ENCODE measurements around the gene TBC1D4. TPM values are rescaled to one million over a fixed set of nuclear protein-coding genes. Genes with fewer than 3 reads are reported as not detected.

Gene TBC1D4
- total and polyA plus RNA-seq, 2 experiments from 2014 or later: 18.7 to 38.2 TPM

GRCh38 chr13:75305059-75305458, 176.9 kb downstream of the TBC1D4 start:
- Mint-ChIP-seq H3K9me3 (no peaks in the 10 kb centered on the region), H3K4me1 (peaks cover 9% of the 10 kb centered on the region; the same call in 2 of the 3 replicates), H3K27ac (no peak overlapping the region), H3K27me3 (ENCODE audit: insufficient read depth, low read depth, poor library complexity) (no peaks in the 10 kb centered on the region), H3K4me3 (no peak overlapping the region), H3K36me3 (ENCODE audit: low read depth) (peaks cover 11% of the 10 kb centered on the region; the same call in 2 of the 3 replicates)
- TF ChIP-seq ETS1 (IDR thresholded peaks at IDR 0.05) (no peak), STAT1 (IDR thresholded peaks at IDR 0.05; ENCODE audit: unreplicated experiment) (no peak), POLR2AphosphoS5 (IDR thresholded peaks at IDR 0.05; ENCODE audit: low read depth) (no peak), NANOG (IDR thresholded peaks at IDR 0.05; ENCODE audit: borderline replicate concordance) (no peak), CTCF (conservative IDR thresholded peaks at IDR 0.05; ENCODE audit: low read depth in 2 of 2) (no peak), ZNF331 (CRISPR knock-in tag; IDR thresholded peaks at IDR 0.05; ENCODE audit: low read depth) (no peak), JUNB (IDR thresholded peaks at IDR 0.05; ENCODE audit: unreplicated experiment) (no peak), ZNF114 (CRISPR knock-in tag; IDR thresholded peaks at IDR 0.05) (no peak), EZH2 (IDR thresholded peaks at IDR 0.05; ENCODE audit: low read depth, unreplicated experiment) (no peak), CREB1 (CRISPR knock-in tag; IDR thresholded peaks at IDR 0.05; ENCODE audit: low read depth) (no peak), EZH2phosphoT487 (IDR thresholded peaks at IDR 0.05; ENCODE audit: unreplicated experiment) (no peak)
- TF ChIP-seq, protein P1, sequence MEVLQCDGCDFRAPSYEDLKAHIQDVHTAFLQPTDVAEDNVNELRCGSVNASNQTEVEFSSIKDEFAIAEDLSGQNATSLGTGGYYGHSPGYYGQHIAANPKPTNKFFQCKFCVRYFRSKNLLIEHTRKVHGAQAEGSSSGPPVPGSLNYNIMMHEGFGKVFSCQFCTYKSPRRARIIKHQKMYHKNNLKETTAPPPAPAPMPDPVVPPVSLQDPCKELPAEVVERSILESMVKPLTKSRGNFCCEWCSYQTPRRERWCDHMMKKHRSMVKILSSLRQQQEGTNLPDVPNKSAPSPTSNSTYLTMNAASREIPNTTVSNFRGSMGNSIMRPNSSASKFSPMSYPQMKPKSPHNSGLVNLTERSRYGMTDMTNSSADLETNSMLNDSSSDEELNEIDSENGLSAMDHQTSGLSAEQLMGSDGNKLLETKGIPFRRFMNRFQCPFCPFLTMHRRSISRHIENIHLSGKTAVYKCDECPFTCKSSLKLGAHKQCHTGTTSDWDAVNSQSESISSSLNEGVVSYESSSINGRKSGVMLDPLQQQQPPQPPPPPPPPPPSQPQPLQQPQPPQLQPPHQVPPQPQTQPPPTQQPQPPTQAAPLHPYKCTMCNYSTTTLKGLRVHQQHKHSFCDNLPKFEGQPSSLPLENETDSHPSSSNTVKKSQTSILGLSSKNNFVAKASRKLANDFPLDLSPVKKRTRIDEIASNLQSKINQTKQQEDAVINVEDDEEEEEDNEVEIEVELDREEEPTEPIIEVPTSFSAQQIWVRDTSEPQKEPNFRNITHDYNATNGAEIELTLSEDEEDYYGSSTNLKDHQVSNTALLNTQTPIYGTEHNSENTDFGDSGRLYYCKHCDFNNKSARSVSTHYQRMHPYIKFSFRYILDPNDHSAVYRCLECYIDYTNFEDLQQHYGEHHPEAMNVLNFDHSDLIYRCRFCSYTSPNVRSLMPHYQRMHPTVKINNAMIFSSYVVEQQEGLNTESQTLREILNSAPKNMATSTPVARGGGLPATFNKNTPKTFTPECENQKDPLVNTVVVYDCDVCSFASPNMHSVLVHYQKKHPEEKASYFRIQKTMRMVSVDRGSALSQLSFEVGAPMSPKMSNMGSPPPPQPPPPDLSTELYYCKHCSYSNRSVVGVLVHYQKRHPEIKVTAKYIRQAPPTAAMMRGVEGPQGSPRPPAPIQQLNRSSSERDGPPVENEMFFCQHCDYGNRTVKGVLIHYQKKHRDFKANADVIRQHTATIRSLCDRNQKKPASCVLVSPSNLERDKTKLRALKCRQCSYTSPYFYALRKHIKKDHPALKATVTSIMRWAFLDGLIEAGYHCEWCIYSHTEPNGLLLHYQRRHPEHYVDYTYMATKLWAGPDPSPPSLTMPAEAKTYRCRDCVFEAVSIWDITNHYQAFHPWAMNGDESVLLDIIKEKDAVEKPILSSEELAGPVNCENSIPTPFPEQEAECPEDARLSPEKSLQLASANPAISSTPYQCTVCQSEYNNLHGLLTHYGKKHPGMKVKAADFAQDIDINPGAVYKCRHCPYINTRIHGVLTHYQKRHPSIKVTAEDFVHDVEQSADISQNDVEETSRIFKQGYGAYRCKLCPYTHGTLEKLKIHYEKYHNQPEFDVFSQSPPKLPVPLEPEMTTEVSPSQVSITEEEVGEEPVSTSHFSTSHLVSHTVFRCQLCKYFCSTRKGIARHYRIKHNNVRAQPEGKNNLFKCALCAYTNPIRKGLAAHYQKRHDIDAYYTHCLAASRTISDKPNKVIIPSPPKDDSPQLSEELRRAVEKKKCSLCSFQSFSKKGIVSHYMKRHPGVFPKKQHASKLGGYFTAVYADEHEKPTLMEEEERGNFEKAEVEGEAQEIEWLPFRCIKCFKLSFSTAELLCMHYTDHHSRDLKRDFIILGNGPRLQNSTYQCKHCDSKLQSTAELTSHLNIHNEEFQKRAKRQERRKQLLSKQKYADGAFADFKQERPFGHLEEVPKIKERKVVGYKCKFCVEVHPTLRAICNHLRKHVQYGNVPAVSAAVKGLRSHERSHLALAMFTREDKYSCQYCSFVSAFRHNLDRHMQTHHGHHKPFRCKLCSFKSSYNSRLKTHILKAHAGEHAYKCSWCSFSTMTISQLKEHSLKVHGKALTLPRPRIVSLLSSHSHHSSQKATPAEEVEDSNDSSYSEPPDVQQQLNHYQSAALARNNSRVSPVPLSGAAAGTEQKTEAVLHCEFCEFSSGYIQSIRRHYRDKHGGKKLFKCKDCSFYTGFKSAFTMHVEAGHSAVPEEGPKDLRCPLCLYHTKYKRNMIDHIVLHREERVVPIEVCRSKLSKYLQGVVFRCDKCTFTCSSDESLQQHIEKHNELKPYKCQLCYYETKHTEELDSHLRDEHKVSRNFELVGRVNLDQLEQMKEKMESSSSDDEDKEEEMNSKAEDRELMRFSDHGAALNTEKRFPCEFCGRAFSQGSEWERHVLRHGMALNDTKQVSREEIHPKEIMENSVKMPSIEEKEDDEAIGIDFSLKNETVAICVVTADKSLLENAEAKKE (CRISPR knock-in tag; IDR thresholded peaks at IDR 0.05): no peak
- TF ChIP-seq, protein P2, sequence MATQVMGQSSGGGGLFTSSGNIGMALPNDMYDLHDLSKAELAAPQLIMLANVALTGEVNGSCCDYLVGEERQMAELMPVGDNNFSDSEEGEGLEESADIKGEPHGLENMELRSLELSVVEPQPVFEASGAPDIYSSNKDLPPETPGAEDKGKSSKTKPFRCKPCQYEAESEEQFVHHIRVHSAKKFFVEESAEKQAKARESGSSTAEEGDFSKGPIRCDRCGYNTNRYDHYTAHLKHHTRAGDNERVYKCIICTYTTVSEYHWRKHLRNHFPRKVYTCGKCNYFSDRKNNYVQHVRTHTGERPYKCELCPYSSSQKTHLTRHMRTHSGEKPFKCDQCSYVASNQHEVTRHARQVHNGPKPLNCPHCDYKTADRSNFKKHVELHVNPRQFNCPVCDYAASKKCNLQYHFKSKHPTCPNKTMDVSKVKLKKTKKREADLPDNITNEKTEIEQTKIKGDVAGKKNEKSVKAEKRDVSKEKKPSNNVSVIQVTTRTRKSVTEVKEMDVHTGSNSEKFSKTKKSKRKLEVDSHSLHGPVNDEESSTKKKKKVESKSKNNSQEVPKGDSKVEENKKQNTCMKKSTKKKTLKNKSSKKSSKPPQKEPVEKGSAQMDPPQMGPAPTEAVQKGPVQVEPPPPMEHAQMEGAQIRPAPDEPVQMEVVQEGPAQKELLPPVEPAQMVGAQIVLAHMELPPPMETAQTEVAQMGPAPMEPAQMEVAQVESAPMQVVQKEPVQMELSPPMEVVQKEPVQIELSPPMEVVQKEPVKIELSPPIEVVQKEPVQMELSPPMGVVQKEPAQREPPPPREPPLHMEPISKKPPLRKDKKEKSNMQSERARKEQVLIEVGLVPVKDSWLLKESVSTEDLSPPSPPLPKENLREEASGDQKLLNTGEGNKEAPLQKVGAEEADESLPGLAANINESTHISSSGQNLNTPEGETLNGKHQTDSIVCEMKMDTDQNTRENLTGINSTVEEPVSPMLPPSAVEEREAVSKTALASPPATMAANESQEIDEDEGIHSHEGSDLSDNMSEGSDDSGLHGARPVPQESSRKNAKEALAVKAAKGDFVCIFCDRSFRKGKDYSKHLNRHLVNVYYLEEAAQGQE (IDR thresholded peaks at IDR 0.05; ENCODE audit: unreplicated experiment): no peak
- DNase-seq (ENCODE audit: low spot score): no peak
- H3K27me3 ChIP-seq (ENCODE audit: insufficient read depth): no peaks in the 10 kb centered on the region
- H3K79me2 ChIP-seq (replicated peaks; ENCODE audit: insufficient read depth): no peaks in the 10 kb centered on the region
- H3F3A ChIP-seq (replicated peaks; ENCODE audit: low read depth): no peaks in the 10 kb centered on the region
- H4K20me1 ChIP-seq (replicated peaks; ENCODE audit: insufficient read depth): no peaks in the 10 kb centered on the region
- no peak overlapping the region for H3K4me3 ChIP-seq
- H3K27ac ChIP-seq (ENCODE audit: low read depth): no peak overlapping the region
- no peaks in the 10 kb centered on the region; the same call in 1 of the 2 replicates for H3K4me1 ChIP-seq (ENCODE audit: insufficient read depth)
- no peak overlapping the region for H3K4me2 ChIP-seq
- H3K9me2 ChIP-seq (ENCODE audit: insufficient read depth): no peaks in the 10 kb centered on the region
- no peak overlapping the region for H2AFZ ChIP-seq
- no peak for ATAC-seq
- H3K36me3 ChIP-seq (ENCODE audit: insufficient read depth): no peaks in the 10 kb centered on the region
